Stimulated activated CD4-positive, alpha-beta T cell treated with anti-CD3 and anti-CD28 coated beads, Interleukin-12 subunit alpha, Interleukin-12 subunit beta, amount 100 ng/mL, for 24 hours (primary cell): Measurements from ENCODE around the gene WSCD2.

Experiments used
- DNase-seq, 2 experiments: peaks; one replicate each; pipeline ENCODE4 v3.0.0-alpha.2; 2020; ENCODE audit warnings: low read depth in 2 of 2

WSCD2 gene

DNA sequence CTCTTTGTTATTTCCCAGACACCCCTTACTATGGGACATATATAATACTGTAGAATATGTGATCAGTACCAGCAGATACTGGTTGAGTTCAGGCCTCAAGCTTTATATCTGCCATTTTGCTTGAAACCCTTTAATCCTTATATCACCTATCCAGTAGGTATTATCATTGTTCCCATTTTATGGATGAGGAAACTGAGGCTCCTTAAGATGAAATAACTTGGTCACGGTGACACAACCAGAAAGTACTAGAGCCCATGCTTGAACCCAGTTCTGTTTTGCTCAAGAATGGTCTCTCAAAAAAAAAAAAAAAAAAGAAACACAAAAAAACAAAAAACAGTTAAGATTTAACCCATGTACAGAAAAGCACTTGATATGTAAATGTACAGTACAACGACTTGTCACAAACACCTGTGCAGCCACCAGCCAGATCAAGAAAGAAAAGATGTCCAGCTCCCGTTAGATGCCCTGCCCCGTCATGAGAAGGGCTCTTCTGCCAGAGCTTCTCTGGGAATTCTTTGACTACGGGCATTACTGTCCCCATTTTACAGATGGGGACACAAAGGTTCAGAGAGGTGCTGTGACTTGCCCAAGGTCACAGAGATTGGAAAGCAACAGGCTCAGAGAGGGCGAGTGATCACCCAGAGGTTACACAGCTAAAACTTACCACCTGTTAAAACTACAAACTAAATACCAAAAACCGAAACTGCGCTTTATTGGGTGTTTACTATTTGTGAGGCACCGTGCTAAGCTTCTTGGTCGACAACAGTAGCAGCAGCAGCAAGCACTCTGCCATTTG lies 669 bp upstream of the WSCD2 start:
- no peak for DNase-seq

DNA sequence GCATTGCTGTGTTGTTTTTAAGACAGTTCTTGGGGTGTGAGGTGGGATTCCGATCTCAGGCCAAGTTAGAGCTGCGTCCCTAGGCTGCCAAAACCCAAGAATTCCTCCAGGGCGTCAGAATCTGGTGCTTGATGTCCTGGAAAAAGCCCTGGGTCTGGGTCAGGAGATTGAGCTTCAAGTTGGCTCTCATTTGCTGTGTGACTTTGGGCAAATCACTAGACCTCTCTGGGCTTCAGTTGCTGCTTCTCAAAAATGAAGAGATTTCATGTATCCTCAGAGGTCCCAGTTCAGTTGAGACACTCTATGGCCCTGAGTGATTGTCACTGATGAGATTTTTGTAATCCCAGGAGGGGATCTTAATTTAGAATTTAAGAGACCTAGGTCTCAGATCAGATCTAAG lies 1.9 kb downstream of the WSCD2 start:
- DNase-seq: no peak

DNA sequence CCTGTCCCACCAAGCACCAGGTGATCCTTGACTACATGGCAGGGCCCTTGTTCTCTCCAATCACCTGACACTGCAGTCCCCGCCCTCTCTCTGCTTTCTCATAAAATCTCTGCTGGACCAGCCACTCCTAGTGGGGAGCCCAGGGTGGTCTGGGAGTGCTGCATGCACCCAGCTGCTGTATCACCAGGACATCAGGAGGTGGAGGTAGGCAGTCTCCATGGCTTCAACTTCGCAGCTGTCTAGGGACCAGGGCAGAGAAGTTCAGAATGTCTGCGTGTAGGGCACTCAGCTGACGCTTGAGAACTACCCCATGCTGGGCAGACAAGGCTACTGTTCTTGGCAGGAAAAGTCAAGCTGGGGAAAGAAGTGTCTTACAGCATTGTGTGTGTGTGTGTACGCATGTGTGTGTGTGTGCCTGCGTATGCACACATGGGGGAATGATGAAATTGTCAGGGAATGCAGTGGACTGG lies 2.6 kb downstream of the WSCD2 start:
- no peak for DNase-seq

DNA sequence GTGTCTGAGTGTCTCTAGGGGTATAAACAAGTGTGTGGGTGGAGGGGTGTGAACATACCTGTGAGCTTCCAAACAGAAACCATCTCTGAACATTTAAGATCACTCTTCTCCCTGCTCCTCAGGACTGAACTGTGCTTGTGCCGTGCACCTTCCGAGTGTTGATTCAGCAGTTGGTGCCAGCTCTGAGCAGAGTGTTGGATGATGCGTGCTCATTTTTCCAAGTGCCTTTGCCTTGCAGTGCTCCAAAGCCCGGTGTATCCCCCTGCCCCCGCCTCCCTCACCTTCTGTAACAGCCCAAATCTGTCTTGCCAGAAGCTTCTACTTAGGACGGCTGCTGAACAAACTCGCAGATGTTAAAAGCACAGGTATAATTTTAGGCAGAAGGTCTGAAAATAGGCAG lies 4.4 kb downstream of the WSCD2 start:
- no peak for DNase-seq

DNA sequence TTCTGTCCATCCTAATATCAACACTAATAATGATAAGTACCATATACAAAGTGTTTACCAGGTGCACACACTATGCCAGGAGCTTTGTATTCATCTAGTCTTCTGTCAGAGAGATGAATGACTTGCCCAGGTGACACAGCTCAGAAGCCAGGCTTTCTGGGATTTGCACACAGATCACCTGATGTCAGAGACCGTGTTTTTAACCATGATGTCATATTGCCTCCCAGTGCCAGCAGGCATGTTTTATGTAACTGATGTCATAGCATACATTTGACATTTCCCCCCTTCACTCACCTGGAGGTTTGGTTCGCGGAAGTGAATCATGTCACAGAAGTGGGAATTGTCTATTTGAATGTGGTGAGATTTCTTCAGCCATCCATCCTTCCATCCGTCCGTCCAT lies 5.7 kb downstream of the WSCD2 start:
- no peak for DNase-seq

DNA sequence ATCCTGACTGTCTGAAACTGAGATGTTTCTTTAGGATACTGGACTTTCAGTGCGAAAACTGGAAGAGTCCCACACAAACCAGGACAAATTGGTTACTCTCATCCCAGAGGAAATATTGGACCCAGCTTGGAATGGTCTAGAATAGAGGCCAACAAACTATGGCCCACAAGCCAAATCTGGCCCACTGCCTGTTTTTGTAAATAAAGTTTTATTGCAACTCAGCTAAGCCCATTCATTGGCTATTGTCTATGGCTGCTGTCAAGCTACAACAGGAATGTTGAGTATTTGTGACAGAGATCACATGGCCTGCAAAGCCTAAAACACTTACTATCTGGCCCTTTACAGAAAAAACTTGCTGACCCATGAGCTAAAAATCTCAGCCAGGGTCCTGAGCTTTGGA lies 6.5 kb downstream of the WSCD2 start:
- no peak for DNase-seq

DNA sequence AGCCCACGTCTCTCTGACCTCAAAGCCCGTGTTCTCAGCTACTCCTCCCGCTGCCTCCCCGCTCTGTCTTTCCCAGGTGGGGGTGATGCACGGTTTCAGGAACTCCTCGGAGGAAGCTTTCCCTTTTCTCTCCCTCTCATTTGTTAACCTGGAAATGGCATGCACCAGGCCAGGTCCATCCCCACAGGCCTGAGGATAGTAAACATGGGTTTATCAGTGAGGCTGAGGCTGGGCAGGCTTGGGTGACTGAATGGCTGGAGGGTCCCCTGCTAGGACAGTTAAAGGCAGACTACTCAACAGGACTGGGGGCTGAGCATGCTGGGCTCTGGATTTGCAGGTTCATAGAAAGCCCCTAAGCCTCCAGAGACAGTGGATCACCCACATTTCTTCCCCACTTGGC lies 7.6 kb downstream of the WSCD2 start:
- no peak for DNase-seq

DNA sequence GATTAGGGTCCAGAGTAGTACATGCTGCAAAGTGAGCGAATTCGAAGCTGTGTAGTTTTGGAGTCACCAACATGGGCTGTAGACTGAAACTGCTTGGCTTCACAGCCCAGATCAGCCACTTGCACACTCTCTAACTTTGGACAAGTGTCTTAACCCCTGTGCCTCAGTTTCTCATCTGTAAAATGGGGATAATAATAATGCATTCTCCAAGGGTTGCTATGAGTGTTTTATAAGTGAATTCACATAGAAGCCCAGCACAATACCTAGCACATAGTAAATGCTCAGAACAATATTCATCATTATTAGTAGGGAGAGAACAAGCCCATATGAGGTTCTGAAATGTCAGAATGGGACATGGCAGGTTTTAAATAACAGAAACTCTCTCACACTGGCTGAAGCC lies 10.4 kb downstream of the WSCD2 start:
- no peak for DNase-seq

DNA sequence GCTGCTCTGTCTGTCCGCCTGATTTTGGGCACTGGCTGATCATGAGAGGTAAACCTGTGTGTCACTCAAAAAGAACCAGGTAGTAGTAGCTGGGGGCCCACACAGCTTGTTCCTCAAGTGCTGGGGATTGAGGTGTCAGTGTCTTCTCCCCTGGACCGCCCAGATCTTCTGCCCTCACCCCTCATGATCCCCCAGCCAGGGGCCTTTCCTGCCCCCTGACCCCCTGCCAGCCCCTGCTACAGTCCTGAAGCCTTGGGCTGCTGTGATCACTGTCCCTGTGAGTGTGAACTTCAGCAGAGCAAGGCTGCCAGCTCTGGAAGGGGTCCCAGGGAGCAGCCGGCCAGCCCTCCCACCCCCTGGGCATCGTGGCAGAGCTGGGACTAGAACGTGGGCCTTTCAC lies 11.4 kb downstream of the WSCD2 start:
- DNase-seq: no peak

DNA sequence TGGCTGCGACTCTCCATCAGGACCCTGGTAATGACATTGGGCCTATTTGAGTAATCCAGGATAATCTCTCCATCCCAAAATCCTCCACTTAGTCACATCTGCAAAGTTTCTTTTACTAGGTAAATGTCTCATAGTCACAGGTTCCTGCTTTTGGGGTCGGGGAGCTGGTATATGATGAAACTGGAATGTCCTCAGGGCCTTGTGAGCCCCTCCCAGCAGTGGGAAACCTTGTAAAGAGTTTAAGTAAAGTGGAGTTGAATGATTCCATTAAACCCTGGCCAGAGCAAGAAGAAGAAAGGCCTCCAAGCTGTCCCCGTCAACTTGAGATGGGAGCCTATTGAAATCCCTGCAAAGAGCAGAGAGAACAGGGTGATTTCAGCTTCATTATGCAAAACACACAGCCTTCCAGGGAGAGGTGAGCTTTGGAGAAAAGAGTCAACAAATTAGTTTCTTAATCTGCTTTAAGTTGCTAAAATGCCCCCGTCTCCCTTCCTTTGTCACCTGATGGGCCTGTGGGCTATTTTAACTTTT lies 12.6 kb downstream of the WSCD2 start:
- DNase-seq: no peak

DNA sequence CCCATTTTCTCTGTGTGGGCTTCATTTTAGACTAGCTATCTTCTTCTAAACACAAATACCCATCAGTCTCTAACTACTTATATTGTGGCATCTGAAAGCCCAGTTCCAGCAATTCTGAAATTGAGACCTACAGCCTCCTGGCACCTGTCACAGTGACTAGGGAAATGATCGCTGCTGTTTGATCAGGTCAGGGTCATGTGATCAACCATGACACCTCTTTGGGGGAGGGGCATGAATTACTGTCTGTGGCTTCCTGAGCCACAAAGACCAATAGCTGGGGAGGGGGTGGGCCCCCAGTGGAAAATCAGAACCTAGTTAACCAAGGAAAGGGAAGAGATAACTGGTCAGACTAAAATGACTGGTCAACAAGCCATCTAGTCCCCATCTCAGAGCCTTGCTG lies 14.1 kb downstream of the WSCD2 start:
- no peak for DNase-seq

DNA sequence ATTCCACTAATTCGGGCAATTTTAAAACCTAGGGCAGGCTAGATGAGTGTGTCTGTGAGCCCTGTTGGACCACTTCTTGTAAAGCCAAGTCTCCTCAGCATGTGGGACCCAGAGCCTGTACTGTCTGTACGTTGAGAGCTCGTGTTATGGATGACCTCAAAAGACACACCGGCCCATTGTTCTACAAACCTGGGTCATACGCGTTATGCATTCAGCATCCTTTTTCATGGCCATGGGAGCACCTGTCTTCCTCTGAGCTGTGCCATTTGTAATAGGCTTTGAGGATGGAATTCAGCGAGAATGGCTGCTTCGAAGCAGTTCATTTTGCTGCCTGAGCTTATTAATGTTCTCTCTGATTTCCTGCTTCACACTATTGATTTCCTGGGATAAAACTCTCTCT lies 15.0 kb downstream of the WSCD2 start:
- no peak for DNase-seq

DNA sequence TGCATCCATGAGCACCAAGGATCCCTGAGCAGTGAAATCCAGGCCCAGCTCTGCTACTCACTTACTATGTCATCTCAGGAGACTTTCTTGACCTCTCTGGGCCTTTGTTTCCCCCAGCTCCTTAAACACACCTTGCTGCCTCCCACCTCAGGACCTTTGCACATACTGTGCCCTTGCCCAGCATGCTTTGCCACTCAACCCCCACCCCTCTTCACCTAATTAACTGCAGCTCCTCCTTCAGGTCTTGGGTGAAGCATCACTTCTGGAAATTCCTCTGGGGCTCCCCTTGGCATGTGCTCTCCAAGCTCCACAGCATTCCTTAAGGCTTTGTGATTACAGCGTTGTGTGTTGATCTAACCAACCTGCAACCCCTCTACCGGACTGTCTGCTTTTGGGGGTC lies 15.9 kb downstream of the WSCD2 start:
- no peak for DNase-seq

DNA sequence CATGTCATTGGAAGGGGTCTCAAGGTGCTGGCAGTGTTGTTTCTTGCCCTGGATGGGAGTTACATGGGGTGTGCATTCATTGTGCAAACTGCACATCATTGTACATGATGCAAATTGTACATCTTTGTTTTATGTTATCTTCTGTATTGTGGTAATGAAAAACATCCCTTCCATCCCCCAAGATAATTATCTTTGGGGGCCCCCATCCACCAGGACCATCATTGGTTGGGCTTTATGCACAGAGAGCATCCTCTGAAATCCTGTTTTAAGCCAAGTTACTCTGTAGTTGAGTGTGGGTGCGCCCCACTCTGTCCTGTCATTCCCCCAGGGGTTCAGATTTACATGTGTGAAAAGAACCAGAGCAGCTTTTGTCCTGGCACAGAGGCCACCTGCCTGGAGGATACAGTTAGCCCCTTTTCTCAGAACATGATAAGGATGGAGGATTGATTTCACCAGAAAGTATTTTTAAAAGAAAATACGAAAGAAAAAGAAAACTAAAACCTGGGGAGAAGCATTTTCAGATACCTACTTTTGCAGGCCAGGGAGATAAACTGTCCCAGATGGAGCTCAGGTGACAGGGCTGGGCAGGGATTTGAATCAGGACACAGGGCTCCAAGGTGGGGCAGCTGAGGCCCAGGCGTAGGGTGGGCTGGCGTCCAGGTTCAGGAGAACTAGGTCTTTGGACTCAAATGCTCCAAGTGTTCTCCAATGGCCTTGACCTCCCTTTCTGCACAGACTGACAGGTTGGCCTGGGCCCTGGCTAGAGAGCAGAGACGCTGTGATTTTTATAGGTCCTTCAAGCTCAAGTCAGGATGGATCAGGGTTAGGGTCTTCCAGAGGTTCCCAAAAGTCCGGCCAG lies 17.2 kb downstream of the WSCD2 start:
- DNase-seq: no peak

DNA sequence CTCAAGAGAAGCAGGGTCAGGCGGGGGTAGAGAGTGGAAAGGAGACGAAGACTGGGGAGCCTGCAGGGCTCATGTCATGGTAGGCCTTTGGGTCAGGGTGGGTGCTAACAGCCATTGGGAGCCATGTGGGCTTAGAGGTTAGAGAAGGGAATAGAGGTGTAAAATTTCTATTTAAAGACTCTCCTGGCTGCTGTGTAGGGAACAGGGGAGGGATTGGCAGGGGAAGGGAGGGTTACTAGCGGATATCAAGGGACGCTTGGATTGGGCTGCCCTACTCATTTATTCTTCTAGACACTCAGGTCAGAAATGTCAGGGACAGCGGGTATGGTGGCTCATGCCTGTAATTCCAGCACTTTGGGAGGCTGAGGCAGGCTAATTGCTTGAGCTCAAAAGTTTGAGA lies 18.2 kb downstream of the WSCD2 start:
- no peak for DNase-seq

DNA sequence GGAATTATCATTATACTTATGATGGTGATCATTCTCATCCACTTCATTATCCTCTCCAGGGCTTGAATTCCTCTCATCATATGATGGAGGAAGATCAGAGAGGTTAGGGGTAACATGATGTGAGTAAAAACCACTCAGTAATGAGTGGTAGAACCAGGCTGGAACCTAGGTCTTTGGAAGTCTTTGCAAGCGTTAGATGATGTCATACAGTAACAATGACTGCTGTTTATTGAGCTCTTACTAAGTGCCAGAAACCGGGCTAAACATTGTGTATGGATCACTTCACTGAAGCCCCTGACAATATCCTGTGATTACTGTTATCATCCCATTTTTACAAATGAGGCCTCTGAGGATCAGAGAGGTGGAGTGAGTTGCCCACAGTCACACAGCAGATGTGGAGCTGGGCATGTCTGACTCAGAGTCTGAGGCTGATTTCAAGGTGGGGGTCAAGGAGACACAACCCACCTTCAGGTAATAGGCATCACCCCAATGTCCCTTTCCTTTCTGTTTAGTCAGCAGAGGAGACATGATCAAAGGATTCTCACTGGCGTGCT lies 19.5 kb downstream of the WSCD2 start:
- DNase-seq: no peak

DNA sequence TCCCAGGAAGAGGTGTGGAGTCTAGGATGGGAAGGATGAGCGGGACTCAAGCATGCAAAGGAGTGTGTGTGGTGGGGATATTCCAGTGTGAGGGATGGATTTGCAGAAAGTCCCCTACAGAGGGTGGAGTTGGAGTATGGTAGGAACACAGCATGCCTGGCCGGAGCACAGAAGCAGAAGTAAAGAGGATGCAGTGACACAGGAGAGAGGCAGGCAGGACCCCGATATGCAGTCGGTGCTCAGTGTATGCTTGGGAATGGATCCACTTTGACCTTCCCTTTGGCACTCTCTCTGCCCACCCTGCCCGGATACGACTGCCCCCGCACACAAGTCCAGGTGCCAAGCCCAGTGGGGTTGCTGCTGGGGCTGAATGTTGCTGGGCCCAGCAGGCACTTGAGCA lies 21.3 kb downstream of the WSCD2 start:
- no peak for DNase-seq

DNA sequence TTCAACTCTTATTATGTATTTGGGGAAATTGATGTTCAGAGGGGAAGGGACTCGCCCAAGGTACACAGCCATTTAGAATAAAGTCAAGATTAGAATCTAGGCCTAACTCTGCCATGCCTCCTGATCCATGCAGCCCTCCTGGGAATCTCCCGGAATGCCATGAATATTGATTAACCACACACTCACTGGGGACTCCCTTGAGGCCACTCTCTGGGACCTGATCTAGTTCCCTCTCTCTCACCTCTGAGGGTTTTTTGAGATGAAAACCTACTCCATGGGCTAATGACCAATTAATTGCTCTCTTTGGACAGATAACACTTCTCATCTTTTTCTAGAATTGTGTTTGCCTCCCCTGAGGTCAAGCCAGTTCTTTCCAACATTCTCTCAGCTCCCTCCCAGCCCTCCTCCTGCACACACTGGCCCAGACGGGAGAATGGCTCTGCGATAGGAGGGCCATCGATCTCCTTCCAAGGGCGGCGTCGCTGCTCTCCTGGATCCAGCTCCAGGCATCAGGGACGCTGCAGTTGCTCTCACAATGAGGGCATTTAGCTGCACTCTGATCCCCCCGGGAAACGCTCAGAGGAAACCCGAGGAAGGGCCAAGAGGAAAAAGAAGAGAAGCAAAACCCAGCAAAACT lies 22.6 kb downstream of the WSCD2 start:
- no peak for DNase-seq

DNA sequence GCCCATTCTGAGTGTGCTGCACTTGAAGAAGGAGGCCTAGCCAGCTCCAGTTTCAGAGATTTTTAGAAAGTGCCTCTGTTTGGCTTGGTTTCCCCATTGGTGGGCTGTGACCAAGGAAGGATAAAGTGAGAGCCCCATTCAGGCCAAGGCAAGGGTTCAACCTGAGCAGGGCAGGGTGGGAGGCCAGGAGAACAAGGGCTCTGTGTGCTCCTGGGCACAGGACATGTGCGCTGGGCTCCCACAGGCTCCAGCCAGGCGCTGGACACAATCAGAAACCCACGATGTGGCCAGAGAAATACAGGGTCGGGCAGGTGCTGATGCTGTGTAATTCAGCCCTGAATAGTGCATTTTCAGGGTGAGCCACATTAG lies 23.1 kb downstream of the WSCD2 start:
- DNase-seq: no peak

DNA sequence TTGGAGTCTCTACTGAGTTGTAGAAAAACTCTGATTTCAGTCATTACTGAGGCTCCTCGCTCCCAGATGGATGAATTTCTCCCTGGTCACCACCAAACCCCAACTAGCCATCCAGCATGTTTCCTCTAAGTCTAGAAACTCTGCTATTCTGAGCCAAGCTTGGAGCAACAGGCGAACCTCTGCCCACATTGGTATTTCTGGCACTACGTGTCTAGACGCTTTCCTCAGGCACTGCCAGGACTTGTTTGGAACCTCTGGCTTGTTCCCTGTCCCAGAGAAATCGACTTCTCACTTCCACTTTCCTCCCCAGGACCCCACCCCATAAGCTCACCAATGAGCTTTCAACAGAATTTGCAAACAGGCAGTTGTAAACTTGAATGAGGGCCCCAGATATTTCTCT lies 27.6 kb downstream of the WSCD2 start:
- no peak for DNase-seq

DNA sequence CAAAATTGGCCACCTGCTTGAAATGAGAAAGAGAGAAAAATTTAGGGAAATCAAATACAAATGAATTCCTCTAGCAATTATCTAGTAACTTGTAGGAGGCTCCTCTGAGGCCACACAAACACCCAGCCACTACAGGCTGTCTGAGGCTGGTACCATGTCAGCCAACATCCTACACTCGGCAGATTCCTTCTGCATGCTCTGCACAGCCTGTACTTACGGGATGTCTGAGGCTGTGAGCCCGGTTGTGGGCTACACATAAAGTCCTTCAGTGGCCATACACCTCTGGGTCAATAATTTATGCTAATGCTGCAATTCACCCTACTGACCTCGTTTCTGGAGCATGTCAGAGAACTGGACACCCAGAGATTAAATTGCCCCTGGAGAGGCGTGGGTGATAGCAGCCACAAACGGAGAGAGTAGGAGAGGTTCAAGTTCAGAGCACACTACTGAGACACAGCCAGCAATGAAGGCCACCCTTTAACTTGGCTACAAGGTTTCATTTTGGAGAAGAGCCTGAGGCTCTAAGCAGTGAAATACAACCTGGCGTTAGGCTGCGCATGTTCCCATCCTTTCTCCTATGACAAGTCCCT lies 28.9 kb downstream of the WSCD2 start:
- DNase-seq: no peak

DNA sequence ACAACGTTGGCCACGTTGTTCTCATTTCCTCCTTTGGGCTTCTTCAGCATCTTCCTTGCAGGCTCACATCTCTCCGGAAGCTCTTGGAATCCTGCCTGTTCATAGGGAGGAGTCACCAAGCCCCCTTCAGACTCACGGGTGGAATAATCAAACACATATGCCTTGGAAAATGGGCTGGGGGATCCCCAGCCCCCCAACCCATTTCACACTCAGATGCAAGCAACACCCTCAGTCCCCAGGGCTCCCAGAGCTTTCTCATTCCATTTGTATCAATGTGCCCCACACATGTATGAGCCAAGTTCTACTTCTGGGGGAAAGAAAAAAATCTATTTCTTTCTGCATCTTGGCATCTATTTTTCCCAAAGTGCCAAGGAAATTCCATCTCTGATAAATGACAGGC lies 33.1 kb downstream of the WSCD2 start:
- DNase-seq: no peak
